Eye (tissue), 1 donor: ENCODE measurements around the gene ODAD4.
"Not testable (repeated sequence)": the region's sequence is repeated elsewhere in the genome, so short reads cannot be mapped to it uniquely, and the experiment has no call there.

Experiments
- DNase-seq: peaks from one replicate; pipeline ENCODE4 v3.0.0-alpha.2; 2015

ODAD4 gene

GRCh38 chr17:41913798-41914197 lies 16.6 kb upstream of the ODAD4 start:
- no peak for DNase-seq

GRCh38 chr17:41914358-41914766 lies 16.1 kb upstream of the ODAD4 start:
- DNase-seq: no peak

GRCh38 chr17:41915020-41915419 lies 15.4 kb upstream of the ODAD4 start:
- no peak for DNase-seq

GRCh38 chr17:41915566-41915965 lies 14.9 kb upstream of the ODAD4 start:
- no peak for DNase-seq

DNA sequence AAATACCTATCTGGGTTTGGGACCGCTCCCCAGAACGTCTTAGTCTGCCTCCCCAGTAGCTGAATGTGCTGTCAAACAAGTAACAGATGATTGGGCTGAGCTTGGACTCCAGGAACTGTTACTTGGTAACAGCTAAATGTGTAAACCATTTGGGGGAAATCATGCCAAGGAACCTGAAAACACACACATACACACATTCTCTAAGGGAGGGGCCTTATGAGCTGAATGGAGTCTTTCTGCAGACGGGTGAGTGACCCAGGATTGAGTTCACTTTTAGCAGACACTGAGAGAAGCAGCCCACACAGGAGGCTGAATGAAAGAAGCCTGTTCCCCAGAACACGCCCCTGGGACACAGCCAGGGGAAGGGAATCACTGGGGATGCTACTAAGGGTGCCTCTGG lies 13.2 kb upstream of the ODAD4 start:
- peak; percentile 12 for DNase-seq

GRCh38 chr17:41917679-41918313 lies 12.6 kb upstream of the ODAD4 start:
- DNase-seq: peak; percentile 70

DNA sequence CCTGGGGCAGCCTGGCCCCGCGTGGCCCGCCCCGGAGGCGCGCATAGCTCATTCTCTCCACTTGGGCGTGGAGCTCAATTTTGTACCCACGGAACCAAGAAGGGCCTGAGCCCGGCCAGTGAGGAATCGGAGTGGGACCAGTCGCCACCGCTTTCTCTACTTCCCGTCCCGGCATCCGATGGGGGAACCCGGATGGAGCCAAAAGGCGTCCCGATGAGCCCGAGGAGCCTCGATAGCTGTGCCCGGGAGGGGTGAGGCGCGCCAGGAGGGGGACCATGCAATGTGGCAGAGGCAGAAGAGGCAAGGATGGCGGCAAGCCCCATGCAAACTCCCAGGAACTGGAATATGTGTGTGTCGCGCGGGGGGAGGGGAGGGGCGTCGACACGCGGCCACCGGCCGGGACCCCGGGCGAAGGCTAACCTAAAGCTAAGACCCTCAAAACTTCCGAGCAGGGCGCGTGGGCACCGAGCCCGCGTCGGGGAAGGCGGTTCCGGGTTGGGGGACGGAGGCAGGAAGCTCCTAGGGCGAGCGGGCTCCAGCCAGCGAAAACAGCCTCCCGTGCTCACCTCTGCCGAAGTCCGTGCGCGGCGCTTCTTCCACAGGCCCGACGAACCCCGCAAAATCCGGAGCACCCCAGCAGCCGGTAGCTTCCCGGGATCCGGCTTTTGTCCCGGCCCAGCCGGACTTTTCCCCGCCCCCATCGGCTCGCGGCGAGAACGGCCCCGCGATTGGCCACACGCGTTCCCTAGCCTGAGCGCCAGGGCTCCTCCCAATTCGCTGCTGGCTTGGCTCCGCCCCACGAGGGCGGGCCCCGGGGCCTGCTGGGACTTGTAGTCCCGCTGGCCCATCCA lies 11.9 kb upstream of the ODAD4 start, which contains the start of gene ACLY:
Gene ACLY (minus strand): TSS at position 638 of the 851 bp plus-strand sequence. CDS start 5,078 bp downstream, outside the sequence.
- peak; percentile 99 for DNase-seq

DNA sequence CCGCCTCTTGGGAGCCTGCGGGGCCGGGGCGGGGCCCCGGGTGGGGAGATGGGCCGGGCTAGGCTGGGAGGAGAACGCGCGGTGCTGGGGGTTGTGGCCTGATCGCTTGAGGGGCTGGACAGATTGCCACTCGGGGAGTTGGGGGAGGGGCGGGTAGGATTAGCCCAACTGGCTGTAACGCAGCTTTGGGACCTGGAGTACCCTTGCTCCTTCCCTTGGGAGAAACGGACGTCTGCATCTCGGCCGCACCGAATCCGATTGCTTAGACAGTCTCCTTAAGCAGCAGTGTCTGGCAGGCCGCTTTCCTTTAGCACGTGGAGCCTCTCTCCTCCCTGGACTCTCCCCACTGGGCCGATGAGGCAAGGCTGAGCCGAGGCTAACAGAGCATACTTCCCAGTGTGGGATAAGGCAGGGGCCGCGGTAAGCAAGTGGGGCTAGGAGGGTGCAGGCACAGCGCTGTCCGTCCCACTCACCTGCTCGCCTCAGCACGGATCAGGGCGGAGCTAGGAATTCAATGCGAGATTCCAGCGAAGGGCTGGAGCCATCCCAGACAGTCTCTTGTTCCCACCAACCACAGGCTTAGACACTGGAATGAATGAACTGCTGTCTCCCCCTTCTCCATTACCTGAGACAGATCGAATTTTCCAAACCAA lies 11.1 kb upstream of the ODAD4 start:
- DNase-seq: no peak

- DNase-seq: no peak
These were observed 10.4 kb upstream of the ODAD4 start for GRCh38 chr17:41919840-41920579.

GRCh38 chr17:41920580-41920955 lies 9.8 kb upstream of the ODAD4 start:
- no peak for DNase-seq

DNA sequence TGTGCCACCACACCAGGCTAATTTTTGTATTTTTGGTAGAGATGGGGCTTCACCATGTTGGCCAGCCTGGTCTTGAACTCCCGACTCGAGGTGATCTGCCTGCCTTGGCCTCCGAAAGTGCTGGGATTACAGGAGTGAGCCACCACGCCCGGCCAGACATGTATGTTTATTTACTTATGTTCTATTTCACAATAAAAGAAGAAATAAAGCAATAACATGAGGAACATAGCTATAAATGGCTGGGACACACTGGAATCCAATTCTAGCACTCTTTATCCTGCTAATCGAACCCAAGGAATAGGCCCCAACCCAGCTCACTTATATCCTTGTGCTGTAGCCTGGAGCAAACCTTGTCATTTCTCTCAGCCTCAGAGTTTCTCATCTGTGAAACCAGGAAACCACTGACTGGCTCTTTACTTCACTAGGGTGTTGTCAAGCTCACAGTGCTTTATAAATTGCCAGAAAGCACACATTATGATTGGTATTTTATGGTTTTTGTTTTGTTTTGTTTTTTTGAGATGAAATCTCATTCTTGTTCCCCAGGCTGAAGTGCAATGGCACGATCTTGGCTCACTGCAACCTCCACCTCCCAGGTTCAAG lies 4.3 kb upstream of the ODAD4 start:
- no peak for DNase-seq

DNA sequence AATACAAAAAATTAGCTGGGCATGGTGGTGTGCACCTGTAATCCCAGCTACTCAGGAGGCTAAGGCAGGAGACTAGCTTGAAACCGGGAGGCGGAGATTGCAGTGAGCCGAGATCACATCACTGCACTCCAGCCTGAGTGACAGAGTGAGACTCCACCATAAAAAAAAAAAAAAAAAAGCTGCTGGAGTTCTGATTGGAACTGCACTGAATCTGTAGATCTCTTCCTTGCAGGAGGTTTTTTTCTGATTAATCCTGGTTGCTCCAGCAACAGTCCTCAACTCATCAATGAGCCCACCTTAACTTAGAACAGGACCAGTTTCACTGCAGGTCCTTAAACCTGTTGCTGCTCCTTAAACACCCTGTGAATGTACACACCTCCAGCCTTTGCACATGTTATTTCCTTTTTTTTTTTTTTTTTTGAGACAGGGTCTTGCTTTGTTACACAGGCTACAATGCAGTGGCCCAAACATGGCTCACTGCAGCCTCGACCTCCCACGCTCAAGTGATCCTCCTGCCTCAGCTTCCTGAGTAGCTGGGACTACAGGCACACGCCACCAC lies 1.6 kb upstream of the ODAD4 start:
- DNase-seq: no peak

GRCh38 chr17:41930833-41931156 lies 378 bp downstream of the ODAD4 start:
- DNase-seq: not testable (repeated sequence)

DNA sequence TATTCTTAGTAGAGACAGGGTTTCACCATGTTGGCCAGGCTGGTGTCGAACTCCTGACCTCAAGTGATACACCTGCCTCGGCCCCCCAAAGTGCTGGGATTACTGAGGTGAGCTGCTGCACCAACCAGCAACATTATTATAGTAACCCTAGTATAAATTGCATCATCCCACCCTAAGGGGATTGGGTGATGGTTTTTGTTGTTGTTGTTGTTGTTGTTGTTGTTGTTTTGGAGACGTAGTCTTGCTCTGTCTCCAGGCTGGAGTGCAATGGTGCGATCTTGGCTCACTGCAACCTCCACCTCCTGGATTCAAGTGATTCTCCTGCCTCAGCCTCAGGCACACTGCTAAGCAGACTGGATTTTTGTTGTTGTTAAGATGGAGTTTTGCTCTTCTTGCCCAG lies 1.3 kb downstream of the ODAD4 start:
- DNase-seq: not testable (repeated sequence)

DNA sequence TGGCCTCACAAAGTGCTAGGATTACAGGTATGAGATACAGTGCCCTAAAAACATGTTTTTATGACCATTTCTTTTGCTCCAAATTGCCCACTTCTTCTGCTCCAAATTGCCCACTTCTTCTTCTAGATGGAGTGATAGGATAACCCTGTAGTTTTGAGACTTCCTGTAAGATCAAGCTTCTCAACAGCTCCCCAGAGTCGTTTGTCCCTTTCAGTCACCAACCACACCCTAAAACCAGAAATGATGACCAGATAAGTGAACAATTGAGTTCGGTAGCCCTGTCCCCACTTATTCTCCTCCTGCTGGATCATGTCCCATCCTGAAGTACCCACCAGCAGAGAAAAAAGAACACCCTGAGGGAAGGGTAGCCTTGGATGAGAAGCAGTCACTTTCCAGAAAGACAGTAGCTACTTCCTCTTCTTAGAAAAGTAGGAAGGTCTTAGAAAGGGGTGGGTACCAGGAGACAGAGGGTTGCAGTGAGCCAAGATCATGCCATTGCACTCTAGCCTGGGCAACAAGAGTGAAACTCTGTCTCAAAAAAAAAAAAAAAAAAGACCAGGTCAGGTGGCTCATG lies 2.5 kb downstream of the ODAD4 start:
- no peak for DNase-seq

GRCh38 chr17:41935641-41936040 lies 5.2 kb downstream of the ODAD4 start:
- DNase-seq: no peak

DNA sequence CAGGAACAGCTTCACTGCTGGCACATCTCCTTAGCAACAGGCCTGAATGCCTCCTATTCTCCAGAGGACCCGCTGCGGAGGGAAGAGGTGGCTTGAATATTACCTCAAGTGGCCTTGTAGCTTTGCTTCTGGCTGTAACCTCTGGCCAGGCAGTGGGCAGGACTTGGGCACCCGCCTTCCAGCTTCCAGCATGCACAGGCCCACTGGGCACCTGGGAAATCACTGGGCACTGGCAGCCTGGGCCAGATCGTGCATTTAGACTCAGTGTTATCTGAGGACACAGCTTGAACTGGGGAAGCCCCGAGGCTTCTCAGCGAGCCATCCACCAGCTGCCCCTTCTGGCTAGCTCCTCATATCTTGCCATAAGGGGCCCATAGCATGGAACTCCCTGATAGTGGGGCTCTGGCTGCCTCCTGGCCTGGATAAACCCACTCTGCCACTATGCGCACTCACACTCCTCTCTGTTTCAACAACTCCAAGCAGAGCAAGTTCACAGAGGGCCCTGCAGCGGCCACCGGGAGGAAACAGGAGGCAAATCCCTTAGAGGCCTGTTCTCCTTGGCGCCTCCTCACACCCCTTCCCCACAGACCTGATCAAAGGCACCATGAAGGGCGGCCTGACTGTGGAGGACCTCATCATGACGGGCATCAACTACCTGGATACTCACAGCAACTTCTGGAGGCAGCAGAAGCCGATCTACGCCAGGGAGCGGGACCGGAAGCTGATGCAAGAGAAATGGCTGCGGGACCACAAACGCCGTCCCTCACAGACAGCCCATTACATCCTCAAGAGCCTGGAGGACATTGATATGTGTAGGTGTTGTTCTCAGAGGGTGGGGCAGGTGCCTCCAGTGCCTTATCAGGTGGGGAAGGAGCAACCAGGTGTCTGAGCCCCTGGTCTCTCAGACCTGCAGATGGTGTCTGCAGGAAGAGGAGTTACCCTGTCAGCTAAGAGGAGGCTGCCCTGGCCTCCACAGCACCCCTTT lies 7.8 kb downstream of the ODAD4 start:
- no peak for DNase-seq

DNA sequence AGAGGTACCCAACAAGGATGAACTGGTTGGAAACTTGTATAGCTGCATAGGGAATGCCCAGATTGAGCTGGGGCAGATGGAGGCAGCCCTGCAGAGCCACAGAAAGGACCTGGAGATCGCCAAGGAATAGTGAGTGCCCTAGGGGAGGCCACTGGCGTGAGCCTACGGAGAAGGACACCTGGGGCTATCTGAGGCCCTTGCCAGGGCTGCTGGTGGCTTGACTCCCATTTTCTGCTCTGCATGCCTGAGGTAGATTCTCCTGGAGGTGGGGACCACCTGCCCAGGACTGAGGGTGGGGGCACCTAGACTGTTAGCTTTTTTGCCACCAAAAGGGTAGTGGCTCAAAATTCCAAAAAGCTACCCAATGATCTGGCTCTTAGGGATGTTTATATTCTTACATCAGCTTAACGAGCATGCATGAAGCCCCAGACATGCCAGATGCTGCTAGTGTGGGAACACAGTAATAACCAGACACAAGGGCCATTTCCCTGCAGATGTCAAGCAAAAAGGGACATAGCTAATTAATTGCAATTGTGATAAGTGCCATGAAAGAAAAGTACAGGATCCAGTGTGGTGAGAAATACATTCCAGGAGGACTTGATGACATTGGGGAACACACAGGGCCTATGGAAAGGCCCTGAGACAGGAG lies 8.8 kb downstream of the ODAD4 start:
- no peak for DNase-seq

GRCh38 chr17:41939693-41940090 lies 9.3 kb downstream of the ODAD4 start:
- DNase-seq: no peak

DNA sequence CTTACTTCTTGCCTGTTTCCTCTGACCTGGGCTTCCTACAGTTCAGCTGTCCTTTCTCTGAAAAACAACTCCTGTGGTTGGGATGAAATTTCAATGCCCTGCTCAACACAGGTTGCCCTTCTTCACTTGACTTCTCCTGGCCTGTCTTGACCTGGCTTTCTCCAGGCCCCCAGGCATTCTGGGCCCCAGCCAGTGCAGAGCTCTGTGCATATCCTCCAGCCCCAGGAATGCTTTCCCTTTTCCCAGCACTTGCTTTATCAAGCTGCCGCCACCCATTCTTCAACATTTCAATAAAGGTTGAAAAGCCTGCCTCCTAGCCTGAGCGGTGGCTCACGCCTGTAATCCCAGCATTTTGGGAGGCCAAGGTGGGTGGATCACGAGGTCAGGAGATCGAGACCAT lies 10.8 kb downstream of the ODAD4 start:
- no peak for DNase-seq
